ENCODE measurements around the gene PC. TPM values are rescaled to one million over a fixed set of nuclear protein-coding genes. Genes with fewer than 3 reads are reported as not detected.

Gene PC
- total and polyA plus RNA-seq, 9 of the 15 experiments (the other 6 are each of a cell fraction or from before 2014, with no cell fraction given), result 0.94 to 38.0 (median 8.7) TPM

GRCh38 chr11:66891851-66892660 lies 66.1 kb downstream of the PC start (continued):
- TF ChIP-seq RBM39 (optimal IDR thresholded peaks at IDR 0.05; ENCODE audit: low read depth, low read length), result no peak
- no peak for TF ChIP-seq SMAD1 (IDR thresholded peaks at IDR 0.05; ENCODE audit: low read depth, low read length, partially characterized antibody)
- no peak for TF ChIP-seq NCOA4 (IDR thresholded peaks at IDR 0.05; ENCODE audit: partially characterized antibody)
- TF ChIP-seq ZC3H8 (IDR thresholded peaks at IDR 0.05), result no peak
- peak; percentile 92 for TF ChIP-seq PKNOX1 (IDR thresholded peaks at IDR 0.05)
- TF ChIP-seq RREB1 (CRISPR knock-in tag; IDR thresholded peaks at IDR 0.05), result no peak
- TF ChIP-seq ZNF263 (CRISPR knock-in tag; IDR thresholded peaks at IDR 0.05; ENCODE audit: borderline replicate concordance), result no peak
- no peak for TF ChIP-seq ZBTB1 (CRISPR knock-in tag; IDR thresholded peaks at IDR 0.05; ENCODE audit: borderline replicate concordance, low read depth)
- TF ChIP-seq PHF21A (IDR thresholded peaks at IDR 0.05; ENCODE audit: borderline replicate concordance, low read depth), result no peak
- no peak for TF ChIP-seq CC2D1A (IDR thresholded peaks at IDR 0.05)
- TF ChIP-seq ZNF740 (CRISPR knock-in tag; IDR thresholded peaks at IDR 0.05), result no peak
- no peak for TF ChIP-seq ZNF740 (tag; IDR thresholded peaks at IDR 0.05)
- no peak for TF ChIP-seq UBTF (IDR thresholded peaks at IDR 0.05; ENCODE audit: borderline replicate concordance in 1 of 2, low read depth in 2 of 2, low read length in 2 of 2)
- TF ChIP-seq TFAM (CRISPR knock-in tag; conservative IDR thresholded peaks at IDR 0.05), result no peak
- TF ChIP-seq TGIF2 (CRISPR knock-in tag; IDR thresholded peaks at IDR 0.05), result no peak
- TF ChIP-seq DACH1 (IDR thresholded peaks at IDR 0.05; ENCODE audit: partially characterized antibody), result peak; percentile 19
- no peak for TF ChIP-seq POLR2AphosphoS5 (IDR thresholded peaks at IDR 0.05; ENCODE audit: control insufficient read depth, insufficient read depth, low read depth, low read length)
